Amniotic stem cell (primary cell): Measurements from ENCODE around the gene ARPC1B.

ENCODE experiments used
- DNase-seq: peaks from one replicate; lab custom pipeline; 2025; lab: John Stamatoyannopoulos, UW

Gene ARPC1B

GRCh38 chr7:99389772-99390171 lies 15.2 kb downstream of the ARPC1B start:
- no peak for DNase-seq

DNA sequence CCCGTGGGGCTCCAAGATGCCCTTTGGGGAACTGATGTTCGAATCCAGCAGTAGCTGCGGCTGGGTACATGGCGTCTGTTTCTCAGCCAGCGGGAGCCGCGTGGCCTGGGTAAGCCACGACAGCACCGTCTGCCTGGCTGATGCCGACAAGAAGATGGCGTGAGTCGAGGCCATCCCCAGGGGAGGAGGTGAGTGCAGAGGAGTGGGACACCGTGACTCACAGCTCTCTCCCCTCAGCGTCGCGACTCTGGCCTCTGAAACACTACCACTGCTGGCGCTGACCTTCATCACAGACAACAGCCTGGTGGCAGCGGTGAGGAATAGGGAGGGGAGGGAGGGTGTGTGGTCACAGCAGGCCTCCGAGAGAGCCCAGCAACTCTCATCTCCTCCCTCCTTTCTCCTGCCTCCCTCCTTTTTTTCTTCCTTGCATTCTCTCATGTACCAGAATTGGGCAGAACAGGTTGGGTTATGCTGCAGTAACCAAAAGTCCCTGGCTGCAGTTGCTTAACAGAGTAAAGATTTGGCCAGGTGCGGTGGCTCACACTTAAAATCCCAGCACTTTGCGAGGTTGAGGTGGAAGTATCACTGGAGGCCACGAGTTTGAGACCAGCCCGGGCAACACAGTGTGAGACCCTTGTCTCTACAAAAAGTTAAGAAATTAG lies 16.5 kb downstream of the ARPC1B start:
- DNase-seq, result no peak

GRCh38 chr7:99392046-99392445 lies 17.5 kb downstream of the ARPC1B start:
- DNase-seq, result no peak

- no peak for DNase-seq
Measured at GRCh38 chr7:99392659-99393354, 18.3 kb downstream of the ARPC1B start.

DNA sequence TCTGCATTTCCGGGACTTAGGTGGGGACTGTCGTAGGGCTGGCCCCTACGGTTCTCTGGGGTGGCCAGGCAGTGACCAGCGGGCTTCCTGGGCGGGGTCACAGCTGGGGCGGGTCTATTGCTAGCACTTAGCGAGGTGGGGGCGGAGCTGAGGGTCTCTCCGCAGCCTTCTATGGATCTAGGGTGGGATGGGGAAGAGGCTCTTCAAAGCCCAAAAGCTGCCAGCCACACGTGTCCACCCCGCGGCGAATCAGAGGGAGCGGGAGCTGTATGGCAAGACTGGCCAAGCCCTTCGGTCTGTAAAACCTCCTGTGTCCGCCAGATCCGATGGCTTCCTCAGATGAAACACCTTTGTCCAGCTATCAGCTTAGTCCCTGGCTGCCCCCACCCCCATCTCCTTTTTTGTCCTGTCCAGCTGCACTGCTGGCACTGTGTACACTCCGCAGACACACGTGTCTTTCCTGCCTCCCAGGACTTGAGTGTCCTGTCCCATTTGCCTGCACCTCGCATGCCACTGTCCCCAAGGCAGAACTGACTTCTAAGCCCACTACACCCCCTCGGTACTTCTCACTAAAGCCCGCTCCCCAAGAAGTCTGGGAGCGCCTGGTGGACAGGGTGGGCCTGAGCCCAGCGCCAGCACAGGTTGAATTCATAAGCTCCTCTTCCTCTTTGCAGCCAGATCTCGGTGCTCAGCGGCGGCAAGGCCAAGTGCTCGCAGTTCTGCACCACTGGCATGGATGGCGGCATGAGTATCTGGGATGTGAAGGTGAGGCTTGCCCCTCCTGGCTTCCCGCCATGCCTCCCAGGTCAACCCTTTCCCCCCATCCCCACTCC lies 19.0 kb downstream of the ARPC1B start:
- no peak for DNase-seq

DNA sequence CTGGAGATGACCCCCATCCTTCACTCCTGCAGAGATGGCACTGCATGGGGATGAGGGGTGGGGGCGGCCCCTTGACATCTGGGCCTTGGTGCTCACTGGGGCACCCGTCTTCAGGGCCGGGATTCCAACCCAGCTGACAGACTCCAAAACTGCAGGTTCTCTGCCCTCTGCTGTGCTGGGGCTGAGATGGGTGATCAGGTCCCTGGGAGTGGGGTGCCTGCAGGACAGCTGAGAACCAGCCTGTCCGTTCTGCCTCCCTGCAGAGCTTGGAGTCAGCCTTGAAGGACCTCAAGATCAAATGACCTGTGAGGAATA lies 19.6 kb downstream of the ARPC1B start:
- no peak for DNase-seq

- no peak for DNase-seq
Measured at GRCh38 chr7:99395616-99396327, 21.2 kb downstream of the ARPC1B start.

DNA sequence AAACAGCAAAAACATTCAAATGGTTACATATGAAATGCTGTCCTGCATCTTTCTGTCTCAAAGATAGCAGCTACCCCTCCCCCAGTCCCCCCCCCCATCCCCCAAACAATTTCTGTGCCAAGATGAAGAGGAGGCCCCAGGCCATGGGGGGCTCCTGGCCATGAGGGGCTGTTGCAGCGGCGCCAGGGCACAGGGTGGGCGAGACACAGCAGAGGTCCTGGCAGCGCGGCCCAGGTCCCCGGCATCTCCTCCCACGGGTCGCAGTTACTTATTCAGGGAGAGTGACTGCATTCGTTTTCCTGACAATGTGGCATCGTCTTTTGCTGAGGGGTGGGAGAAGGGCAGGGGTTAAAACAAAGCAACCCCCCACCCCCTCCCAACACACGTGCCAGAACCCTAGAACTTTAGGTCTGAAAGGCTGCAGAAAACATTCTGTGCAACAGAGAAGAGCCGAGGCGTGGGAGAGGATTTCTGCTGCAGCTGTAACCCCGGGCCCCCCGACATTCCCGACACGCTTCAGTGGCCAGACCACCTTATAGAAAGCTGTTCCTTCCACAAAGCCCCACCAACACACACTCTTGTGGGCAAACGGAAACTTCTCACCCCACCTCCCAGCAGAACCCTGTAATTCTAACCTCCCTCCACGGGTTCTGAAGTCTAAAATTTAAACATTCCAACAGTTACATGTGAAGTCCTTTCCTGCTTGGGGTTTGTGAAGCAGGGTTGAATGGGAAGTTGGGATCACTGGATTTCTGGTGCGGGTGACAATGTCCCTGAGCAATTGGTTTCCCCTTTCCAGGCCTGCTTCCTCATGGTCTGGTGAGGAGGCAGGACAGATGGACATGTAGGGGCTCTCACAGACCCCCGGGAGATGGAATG lies 22.1 kb downstream of the ARPC1B start:
- DNase-seq, result no peak

DNA sequence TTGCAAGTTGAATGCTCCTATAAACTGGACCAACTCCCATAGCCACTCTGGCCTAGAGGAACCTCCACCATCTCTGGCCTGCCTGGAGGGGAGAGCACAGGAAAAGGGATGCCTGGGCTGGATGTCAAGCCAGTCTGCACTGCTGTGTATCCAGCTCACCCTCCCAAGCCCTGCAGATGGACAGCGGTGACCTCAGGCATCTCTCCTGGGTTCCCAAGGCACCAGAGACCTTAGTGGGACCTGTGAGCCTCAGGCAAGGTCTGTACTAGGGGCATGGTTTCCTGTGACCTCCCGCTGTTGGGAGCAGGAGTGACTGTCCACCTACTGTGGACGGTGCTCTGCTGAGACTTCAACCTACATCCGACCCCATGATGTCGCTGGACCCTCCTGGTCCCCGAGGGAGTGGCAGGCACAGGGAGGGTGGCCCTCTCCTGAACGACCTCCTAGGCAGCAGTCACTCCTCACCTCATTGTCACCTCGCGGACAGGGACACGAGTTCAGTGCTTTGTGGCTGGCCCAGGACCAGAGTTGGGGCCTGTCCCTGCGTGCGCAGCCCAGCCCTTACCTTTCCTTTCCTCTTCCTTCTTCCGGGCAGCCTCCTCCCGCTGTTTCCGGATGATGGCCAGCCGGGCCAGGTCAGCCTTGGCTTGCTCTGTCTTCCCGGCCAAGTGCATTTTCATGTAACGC lies 22.9 kb downstream of the ARPC1B start:
- DNase-seq, result no peak

GRCh38 chr7:99398891-99399445 lies 24.4 kb downstream of the ARPC1B start:
- DNase-seq, result no peak

GRCh38 chr7:99399597-99399996 lies 25.1 kb downstream of the ARPC1B start:
- DNase-seq, result no peak

- DNase-seq, result no peak
Measured at GRCh38 chr7:99402854-99403253, 28.3 kb downstream of the ARPC1B start.

DNA sequence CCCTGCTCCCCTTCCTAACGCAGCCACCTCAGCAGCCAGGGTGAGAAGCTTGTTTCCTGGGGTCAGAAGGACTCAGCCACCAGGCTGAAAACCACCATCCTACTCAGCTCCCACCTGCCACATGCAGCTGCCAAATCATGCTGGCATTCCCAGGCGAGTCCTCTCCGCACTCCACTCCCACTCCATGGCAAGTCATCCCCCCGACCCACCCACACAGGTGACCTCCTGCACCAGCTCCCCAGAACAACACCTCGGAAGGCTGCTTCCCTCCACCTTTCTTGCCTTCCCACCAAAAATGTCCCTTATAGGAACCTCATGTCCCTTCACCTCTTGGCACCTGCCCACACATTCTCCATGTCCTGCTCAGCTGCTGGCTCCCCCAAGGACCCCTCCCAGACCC lies 29.2 kb downstream of the ARPC1B start:
- no peak for DNase-seq

DNA sequence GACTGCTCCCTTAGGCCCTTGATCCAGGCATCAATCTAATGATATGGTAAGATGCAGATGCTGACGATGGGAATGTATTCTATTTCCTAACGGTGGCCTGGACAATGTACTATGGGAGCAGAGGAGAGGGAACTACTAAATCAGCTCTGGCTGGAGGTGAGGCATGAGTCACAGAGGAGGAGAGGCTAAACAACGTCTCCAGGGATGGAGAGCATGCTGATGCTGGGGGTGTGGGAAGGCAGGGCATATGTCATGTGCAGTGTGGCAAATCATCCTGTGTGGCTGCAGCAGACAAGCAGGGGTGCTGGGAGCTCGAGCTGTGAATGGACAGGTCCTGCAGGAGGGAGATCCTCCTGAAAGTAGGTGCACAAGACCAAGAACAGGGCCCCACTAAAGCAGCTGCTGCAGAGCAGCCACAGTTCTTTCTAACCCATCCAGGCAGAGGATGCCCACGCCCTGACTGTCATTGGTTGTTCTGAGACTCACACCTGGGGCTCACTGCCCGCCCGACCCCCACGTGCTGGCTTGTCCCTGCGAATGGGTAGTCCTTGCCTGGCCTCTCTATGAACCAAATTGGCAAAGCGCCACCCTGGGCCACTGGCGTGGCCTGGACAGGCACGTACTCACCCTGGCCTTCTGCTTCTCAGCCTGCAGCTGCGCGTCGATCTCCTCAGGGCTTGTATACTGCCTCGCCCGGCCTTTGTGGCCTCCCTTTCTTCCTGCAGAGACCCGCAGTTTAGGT lies 29.9 kb downstream of the ARPC1B start:
- DNase-seq, result no peak

GRCh38 chr7:99404977-99405320 lies 30.4 kb downstream of the ARPC1B start:
- DNase-seq, result no peak

DNA sequence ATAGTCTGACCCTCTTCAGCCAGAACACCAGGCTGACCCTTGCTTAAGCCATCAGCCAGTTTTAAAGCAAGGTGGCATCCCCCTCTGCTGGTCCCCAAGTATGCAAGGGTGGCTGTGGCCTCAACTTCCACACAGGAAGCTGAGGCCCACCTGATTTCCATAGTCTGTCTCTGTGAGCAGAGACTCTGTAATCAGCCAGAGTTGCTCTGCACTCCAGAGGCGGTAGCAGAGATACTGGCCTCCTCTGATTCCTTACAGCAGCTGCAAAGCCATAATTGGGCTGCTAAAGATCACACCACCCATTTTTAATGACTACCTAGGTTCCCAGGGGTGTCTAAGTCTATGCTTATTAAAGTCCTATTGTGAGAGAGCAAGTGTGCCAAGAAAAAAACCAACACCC lies 32.0 kb downstream of the ARPC1B start:
- no peak for DNase-seq

GRCh38 chr7:99407872-99408378 lies 33.4 kb downstream of the ARPC1B start:
- DNase-seq, result peak; percentile 68

- peak; percentile 88 for DNase-seq
Measured at GRCh38 chr7:99408379-99409191, 34.1 kb downstream of the ARPC1B start, which contains the start of the genes BUD31 and PDAP1. Gene BUD31 (plus strand): TSS chr7:99408969. CDS start chr7:99411093, 2,124 bp downstream. Gene PDAP1 (minus strand): TSS chr7:99408597. CDS start chr7:99408548, 49 bp downstream.

DNA sequence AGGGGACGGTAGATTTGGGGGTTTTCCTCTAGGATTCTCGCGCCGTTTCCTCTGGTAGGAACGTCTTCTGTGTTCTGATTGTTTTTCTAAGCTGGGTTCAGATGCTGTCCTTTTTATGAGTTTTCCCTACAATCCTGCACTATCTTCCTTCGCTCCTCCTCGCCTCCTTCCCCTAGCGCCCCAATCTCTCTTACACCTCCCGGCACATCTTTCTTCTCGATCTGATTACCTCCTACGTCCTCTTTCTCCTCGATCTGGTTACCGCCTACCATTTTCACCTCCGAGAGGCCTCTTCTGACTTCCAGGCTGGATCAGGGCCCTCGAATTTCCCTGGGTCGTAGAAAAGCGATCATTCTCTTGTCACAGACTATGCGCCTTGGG lies 34.7 kb downstream of the ARPC1B start:
- no peak for DNase-seq
